Measurements from ENCODE around the gene ZFYVE28.

DNA sequence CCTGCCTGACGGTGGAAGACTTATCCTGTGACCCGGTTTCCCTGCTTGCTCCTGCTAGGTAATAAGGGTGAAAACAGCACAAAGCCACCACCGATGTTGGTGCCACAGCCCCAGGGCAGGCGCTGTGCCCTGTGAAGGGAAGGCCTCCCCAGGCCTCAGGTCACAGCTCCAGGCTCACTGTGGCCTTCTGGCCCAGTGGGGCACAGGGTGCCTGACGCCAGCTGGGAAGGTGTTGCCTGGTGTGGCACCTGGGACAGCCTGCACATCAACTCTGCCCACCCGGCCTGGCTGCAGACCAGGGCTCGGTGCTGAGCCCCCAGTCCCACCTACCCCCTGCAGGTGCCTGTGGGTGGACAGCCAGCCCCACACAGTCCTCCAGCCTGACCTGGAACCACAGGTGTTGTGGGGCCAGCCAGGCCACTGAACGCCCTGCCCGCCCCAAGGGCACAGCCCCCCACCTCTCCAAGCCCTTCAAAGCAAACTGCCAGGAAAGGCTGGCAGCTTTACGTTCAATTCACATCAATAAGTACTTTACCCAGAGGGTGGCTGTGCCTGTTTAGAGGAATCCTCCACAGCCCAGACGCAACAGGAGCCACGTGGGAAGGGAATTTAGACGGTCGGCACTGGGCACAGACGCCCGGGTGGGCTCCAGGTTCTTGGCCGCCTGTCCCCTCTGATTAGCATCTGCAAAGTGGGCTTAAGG lies 54.3 kb downstream of the ZFYVE28 start:
- TF ChIP-seq, protein P1, sequence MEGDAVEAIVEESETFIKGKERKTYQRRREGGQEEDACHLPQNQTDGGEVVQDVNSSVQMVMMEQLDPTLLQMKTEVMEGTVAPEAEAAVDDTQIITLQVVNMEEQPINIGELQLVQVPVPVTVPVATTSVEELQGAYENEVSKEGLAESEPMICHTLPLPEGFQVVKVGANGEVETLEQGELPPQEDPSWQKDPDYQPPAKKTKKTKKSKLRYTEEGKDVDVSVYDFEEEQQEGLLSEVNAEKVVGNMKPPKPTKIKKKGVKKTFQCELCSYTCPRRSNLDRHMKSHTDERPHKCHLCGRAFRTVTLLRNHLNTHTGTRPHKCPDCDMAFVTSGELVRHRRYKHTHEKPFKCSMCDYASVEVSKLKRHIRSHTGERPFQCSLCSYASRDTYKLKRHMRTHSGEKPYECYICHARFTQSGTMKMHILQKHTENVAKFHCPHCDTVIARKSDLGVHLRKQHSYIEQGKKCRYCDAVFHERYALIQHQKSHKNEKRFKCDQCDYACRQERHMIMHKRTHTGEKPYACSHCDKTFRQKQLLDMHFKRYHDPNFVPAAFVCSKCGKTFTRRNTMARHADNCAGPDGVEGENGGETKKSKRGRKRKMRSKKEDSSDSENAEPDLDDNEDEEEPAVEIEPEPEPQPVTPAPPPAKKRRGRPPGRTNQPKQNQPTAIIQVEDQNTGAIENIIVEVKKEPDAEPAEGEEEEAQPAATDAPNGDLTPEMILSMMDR (IDR thresholded peaks at IDR 0.05) = no peak
- no peak for TF ChIP-seq POLR2AphosphoS5 (IDR thresholded peaks at IDR 0.05)

Measured in stomach (tissue), 4 donors.